Left forelimb (tissue), 1 donor: ENCODE data around the gene PUDP.

Experiments
- DNase-seq: peaks from one replicate; pipeline ENCODE4 v3.0.0-alpha.2; 2018; ENCODE audit warnings: low spot score

Gene PUDP

GRCh38 chrX:7146703-7147412, 1.1 kb downstream of the PUDP start:
- DNase-seq, result no peak

- DNase-seq, result no peak
Observed at GRCh38 chrX:7146020-7146702, 1.8 kb downstream of the PUDP start.

DNA sequence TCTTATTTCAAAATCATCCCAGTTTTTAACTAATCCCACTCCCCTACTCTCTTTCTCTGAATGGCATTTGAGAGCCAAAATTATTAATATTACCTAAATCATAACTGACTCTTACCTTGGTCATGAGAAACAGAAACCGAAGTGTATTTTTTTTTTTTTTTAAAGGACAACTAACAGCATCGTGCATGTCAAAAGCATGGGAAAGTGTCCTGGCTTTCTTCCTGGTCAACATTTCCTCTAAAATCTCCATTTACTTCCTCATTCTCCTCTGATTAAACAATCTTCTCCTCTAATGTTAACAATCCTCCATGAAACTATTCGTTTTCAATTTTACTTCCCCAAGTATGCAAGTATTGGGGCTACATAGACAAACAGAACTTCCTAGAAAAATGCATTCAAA, 2.5 kb downstream of the PUDP start:
- no peak for DNase-seq

GRCh38 chrX:7143941-7144525, 3.9 kb downstream of the PUDP start:
- no peak for DNase-seq

DNA sequence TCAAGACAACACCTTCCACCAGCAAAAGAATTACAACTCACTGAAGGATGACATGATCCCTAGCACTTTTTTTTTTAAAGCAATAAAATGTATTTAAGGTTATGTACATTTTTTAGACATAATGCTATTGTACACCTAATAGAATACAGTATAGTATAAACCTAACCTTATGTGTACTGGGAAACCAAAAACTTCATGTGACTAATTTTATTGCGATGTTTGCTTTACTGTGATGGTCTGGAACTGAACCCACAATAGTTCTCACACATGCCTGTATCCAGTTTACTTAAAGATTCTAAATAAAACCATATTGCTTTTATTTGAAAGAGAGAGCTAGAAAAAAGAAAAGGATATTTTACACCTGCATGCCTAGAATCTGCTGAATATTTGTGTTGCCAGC, 4.9 kb downstream of the PUDP start:
- DNase-seq, result no peak

- DNase-seq, result no peak
Observed at GRCh38 chrX:7139202-7140081, 8.5 kb downstream of the PUDP start.

DNA sequence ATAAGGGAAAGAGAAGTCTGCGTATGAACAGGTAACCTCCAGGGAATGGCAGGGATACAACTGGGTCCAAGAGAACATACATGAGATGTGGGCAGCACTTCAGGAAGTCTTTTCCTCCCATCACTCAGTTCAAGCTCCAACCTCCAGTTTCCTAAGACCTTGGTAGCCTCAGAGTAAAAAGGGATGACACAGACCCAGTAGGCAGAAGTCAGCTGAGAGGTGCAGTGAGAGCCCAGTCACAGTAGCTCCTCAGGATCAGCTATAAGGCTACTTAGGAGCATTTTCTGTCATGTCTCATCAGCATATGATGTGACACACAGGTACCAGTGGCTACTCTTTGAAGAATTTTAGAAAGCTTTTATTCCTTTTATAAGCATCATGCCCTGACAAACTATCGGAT, 13.0 kb downstream of the PUDP start:
- DNase-seq, result no peak

GRCh38 chrX:7133050-7133440, 14.9 kb downstream of the PUDP start:
- DNase-seq, result no peak

- DNase-seq, result no peak
Observed at GRCh38 chrX:7132335-7133049, 15.5 kb downstream of the PUDP start.

GRCh38 chrX:7131621-7132020, 16.3 kb downstream of the PUDP start:
- no peak for DNase-seq

DNA sequence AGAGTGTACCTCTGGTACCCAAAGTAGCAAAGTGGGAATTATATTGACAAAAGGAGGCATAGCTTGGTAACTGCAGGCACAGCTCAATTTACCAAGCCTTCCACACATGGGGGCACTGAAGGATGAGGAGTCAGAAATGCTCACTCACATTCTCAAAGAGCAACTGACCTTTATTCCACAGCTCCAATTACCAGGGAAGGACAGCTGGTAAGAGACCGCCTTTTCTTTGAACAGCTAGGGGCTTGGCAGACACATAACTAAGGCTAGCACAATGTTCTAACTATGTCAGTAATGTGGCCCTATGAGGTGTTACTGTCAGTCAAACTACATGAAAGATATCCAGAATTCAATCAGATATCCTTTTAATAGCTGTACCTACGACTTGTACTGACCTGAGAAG, 20.9 kb downstream of the PUDP start:
- DNase-seq, result no peak

DNA sequence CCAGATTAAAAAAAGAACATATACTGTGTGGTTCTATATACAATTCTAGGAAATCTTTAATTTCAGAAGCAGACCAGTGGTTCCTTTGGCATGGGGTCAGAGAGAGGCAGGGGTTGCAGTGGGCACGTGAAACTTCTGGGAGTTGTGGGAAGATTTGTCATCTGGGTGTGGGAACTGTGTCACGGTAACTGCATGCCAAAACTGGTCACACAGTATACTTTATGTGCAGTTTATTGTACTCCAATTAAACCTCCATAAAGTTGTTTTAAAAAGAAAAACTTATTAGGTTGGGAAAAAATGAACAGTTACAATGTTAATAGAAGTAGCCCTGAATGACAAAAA, 27.1 kb downstream of the PUDP start:
- no peak for DNase-seq

DNA sequence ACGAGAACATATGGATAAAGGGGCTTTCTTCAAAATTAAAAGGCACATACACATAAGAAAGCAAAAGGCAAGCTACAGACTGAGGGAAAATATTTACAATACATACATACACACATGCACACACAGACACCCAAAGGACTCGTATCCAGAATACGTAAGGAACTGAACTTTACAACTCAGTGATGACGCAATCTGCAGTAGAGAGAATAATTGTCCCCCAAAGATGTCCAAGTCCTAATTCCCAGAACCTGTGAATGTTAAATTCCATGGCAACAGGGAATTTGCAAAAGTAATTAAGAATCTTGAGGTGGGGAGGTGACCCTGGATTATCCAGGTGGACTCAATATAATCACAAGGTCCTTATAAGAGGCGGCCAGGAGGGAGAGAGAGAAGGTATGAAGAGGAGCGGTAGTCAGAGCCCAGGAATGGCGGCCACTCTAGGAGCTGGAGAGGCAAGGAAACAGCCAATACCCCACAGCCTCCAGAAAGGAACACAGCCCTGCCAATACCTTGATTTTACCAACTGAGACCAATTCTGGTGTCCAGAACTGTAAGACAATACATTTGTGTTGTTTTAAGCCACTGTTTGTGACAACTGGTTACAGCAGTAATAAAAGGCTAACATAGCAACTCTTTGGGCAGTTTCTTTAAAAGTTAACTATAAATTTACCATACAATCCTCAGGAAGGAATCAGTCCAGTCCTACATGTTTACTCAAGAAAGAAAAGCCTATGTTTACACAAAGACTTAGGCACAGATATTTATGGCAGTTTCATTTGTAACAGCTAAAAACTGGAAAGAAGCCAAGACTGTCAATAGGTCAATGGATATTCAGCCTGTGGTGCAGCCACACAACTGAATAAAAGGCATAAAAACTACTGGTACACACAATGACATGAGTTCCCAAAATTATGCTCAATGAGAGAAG, 27.7 kb downstream of the PUDP start:
- no peak for DNase-seq

DNA sequence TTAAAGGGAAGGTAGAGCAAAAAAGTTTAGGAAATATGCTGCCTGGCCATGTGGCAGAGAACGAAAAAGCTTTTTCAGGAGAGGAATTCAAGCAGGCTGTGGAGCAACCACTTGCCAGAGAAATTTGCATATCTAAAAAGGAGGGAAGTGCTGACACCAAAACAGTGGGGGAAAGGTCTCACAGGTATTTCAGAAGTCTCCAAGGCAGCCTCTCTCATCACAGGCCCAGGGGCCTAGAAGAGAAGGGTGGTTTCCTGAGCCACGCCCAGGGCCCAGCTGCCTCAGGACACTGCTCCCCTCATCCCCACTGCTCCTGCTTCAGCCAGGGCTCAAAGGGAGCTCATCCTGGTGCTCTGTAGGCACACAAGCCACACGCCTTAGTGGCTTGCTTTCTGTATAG, 30.4 kb downstream of the PUDP start:
- DNase-seq, result no peak

GRCh38 chrX:7116081-7116480, 31.9 kb downstream of the PUDP start:
- no peak for DNase-seq

DNA sequence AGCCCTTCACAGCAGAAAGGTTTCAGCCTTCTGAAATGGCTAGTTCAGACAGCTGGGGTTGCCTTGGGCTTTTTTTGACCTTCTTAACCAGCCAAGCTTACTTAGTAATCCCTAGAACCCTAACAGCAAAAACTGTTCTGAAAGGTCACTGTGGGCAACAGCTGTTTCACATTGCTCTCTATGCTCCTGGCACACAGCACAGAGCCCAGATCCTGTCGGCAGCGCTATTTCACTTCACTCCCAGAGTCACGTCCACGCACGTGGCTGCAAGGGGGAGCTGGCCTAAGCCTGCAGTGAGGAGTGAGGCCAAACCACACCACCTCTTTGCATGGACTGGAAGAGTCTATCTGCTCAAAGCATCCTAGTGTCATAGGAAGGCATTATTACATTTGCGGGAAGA, 32.4 kb downstream of the PUDP start:
- DNase-seq, result no peak

- no peak for DNase-seq
Observed at GRCh38 chrX:7112071-7112470, 35.9 kb downstream of the PUDP start.

DNA sequence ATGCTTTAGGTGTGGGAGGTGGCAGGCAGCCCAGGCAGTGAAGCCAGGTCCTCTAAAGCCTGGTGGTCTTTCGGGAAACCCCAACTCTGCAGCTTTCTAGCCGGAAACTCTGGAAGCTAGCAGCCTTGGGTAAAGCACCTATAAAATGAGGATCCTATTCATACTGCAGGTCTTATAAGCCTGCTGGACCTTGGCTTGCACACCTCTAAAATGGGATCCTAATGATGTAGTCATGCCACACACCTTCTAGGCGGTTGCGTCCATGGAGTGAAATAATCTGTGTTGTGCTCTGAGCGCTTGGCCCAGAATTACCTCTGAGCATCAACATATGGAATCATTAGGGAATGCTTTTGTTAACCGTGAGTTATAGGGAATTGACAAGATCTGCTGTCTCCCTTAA, 36.4 kb downstream of the PUDP start:
- no peak for DNase-seq

DNA sequence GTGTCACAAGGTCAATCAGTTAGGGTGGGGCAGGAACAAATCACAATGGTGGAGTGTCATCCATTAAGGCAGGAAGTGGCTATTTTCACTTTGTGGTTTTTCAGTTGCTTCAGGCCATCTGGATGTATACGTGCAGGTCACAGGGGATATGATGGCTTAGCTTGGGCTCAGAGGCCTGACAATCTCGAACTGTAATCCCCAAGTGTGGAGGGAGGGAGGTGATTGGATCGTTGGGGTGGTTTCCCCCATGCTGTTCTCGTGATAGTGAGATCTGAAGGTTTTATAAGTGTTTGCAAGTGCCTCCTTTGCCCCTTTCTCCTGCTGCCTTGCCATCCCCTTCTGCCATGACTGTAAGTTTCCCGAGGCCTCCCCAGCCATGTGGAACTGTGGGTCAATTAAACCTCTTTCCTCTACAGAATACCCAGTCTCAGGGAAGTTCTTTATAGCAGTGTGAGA, 37.1 kb downstream of the PUDP start:
- no peak for DNase-seq

- no peak for DNase-seq
Observed at GRCh38 chrX:7109838-7110793, 37.8 kb downstream of the PUDP start.
